AG04449 (cell line): ENCODE data around the gene ALX4.
A peak's percentile ranks its signal among the peaks of the same experiment; 100 is the strongest.

ENCODE experiments used
- CTCF ChIA-PET: fragments of 350-600 bp; formaldehyde crosslinking; extraction: SDS; loops from one replicate; lab custom pipeline; 2021; ENCODE audit warnings: antibody characterized with exemption; lab: Yijun Ruan, JAX
- POLR2A ChIA-PET: fragments of 400-600, 350-600 bp; formaldehyde crosslinking; extraction: SDS; loops from one replicate; lab custom pipeline; 2020; ENCODE audit warnings: antibody characterized with exemption, inconsistent platforms; lab: Yijun Ruan, JAX
- DNase-seq: peaks from one replicate; pipeline ENCODE4 v3.0.0-alpha.2; 2010; ENCODE audit warnings: low read depth, low spot score
- H3K4me3 ChIP-seq: 2 replicates; pipeline ENCODE4 v1.5.1; 2011; ENCODE audit warnings: low read depth, mild to moderate bottlenecking, control low read depth, low read length
- CTCF ChIP-seq: IDR thresholded peaks from one replicate; pipeline ENCODE4 v1.5.1; 2011; ENCODE audit warnings: mild to moderate bottlenecking, moderate library complexity, low read length, control low read depth, inconsistent platforms; ENCODE audit not compliant: insufficient read depth; ENCODE audit errors: missing control alignments

ALX4 gene

DNA sequence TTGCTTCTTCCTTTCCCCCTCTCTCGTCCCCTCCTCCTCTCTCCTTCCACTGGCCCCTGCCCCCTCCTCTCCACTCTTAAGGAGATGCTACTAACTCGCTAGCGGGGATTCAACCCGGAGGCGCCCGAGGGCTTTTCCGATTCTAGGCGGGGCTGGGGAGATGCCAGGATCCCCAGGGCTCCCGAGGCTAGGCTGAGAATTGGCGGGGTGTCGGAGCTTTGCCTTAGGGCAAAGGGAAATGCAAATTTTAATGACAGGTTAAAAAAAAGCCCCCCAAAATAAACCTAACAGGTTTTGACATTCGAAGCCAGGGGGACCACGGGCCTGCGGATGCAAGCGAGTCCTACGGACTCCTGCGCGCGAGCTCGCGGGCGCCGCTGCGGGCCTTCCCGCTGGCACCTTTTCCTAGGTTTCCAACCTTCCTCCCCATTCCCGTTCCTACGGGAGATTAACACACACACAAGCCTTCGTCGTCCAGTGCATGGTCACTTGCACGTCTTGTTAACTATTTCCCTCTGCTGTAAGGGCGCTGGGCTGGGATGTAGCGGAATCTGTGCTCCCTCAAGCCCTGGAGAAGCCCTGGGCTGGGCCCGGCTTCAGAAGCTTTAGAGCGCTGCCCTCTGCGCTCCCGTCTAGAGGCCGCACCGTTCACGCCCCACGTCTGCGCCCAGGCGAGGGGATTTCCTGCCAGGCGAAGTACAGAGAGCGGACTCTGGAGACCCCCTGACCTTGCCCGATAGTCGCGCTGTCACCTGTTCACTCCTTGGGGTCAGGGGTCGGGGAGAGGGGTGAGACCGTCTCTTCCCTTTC, 729 bp upstream of the ALX4 start:
- ChIA-PET POLR2A (no interaction called here), CTCF (interaction anchor here (4.6 kb wide), 1 partner anchor 25 kb away, joined by 17 read pairs; no protein-coding TSS in a partner anchor)
- H3K4me3 ChIP-seq, result peak overlapping the region; percentile 59; the same call in 1 of the 2 replicates
- TF ChIP-seq CTCF, result no peak
- no peak for DNase-seq

GRCh38 chr11:44310206-44310462, 195 bp upstream of the ALX4 start:
- no peak for DNase-seq
- POLR2A ChIA-PET, result no interaction called here

DNA sequence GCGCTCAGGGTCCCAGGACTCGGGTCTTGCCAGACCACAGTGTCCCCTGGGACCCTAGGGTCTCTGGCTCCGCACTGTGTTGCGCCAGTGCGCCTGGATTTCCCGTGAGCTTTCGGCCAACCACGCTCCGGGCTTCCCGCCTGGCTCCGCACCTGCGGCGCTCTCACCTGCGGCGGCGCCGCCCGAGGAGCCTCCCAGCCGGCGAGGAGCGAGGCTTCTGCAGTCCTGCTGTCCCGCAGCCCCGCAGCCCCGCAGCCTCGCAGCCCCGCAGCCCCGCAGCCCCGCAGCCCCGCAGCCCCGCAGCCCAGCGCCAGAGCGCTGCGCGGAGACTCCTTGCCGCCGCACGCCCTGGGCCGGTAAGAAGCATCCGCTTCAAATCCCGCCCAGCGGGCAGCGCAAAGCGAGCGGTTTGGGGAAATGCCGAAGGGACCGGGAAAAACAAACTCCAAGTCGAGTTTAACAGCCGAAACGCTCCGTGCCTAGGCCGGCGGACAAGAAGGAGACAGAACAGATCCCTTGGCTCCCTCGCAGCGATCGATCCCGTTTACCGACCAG, 939 bp downstream of the ALX4 start:
- ChIA-PET POLR2A (no interaction called here), CTCF (interaction anchor here (4.6 kb wide), 1 partner anchor 23 kb away, joined by 17 read pairs; no protein-coding TSS in a partner anchor)
- no peak for TF ChIP-seq CTCF
- H3K4me3 ChIP-seq, result peak overlapping the region; percentile 59
- DNase-seq, result no peak

More at GRCh38 chr11:44310206-44310462, 195 bp upstream of the ALX4 start:
- CTCF ChIA-PET, result interaction anchor here (4.6 kb wide), 1 partner anchor 24 kb away, joined by 17 read pairs; no protein-coding TSS in a partner anchor
- TF ChIP-seq CTCF, result no peak
- H3K4me3 ChIP-seq, result peak overlapping the region; percentile 59

DNA sequence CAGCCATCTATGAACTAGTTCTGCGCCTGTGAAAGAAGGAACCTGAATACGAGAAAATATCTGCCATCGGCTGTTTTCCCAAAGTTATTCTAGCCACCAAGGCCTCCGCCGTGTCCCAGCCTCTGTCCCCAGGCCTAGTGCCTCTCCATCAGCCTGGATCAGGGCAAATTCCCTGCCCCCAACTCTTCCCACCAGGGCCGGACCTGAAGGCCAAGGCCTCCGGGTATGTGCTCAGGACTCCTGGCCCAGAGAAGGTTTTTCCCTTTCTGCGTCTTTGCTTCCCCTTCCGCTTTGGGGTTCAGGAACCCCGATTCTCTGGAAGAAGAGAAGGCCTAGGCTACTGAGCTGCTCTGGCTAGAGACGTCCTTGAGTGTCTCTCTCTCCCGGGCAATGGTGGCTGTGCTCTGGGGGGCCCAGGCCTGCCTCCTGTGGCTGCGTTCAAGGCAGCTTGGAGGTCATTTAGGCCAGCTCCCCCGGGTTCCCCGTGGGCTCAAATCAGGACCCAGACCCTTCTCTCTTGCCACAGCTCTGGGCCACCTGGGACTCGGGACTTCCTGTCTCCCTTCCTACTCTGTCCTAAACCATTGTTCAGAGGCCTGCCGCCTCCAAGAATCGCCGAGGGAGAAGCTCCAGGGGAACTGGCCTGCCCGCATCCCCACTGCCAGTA, 1.6 kb downstream of the ALX4 start:
- peak overlapping the region; percentile 33 for H3K4me3 ChIP-seq
- POLR2A ChIA-PET, result no interaction called here
- DNase-seq, result no peak
- TF ChIP-seq CTCF, result no peak
- CTCF ChIA-PET, result interaction anchor here (4.6 kb wide), 1 partner anchor 22 kb away, joined by 17 read pairs; no protein-coding TSS in a partner anchor

- DNase-seq, result no peak
- TF ChIP-seq CTCF, result no peak
- H3K4me3 ChIP-seq, result no peak overlapping the region
- ChIA-PET CTCF (interaction anchor here (1.0 to 4.6 kb wide), 3 partner anchors 18 to 21 kb away, joined by 3 to 17 read pairs (median 3); no protein-coding TSS in a partner anchor), POLR2A (no interaction called here)
These were observed 2.4 kb downstream of the ALX4 start for GRCh38 chr11:44307340-44308099.
